GM12874 (cell line): ENCODE results near the gene RNF175.

Experiments
- CTCF ChIP-seq: IDR thresholded peaks from 2 replicates; pipeline ENCODE4 v1.5.1; 2011; ENCODE audit warnings: low read depth, mild to moderate bottlenecking, control low read depth, low read length, moderate library complexity; ENCODE audit not compliant: insufficient read depth

The RNF175 gene

GRCh38 chr4:153735906-153736461 lies 23.8 kb downstream of the RNF175 start:
- TF ChIP-seq CTCF = no peak

- no peak for TF ChIP-seq CTCF
Measured at GRCh38 chr4:153733751-153734448, 25.9 kb downstream of the RNF175 start.

DNA sequence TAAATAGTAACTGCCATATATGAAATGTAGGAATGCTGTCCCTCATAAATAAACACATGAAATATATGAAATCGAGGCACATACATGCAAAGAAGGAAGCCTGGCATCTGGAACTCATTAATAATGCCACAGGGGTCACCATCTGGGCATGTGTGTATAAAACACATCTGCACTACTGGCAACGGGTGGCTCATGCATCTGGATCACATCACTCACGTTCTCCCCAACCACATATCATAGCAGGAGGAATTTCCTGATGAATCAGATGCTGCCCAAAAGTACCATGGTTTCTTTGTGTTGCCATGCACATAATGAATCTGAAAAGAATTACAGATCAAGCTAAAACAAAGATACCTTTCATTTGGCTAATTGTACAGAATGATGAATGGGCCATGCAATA lies 28.6 kb downstream of the RNF175 start:
- no peak for TF ChIP-seq CTCF

DNA sequence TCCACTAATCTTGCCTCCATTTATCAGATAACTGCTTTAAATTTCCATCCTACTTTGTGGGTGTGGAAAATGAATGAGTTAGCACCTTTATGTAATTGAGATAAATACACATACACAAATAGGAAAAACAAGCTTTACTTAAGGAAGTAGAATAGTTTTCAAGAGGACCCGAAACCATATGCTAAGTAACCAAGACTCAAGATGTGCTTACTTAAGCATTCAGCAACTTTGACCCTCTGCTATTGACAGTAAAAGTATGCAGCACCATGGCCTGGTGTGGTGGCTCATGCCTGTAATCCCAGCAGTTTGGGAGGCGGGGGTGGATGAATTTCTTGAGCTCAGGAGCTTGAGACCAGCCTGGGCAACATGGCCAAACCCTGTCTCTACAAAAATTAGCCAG lies 29.9 kb downstream of the RNF175 start:
- no peak for TF ChIP-seq CTCF

- no peak for TF ChIP-seq CTCF
Measured at GRCh38 chr4:153728660-153729059, 31.2 kb downstream of the RNF175 start.

DNA sequence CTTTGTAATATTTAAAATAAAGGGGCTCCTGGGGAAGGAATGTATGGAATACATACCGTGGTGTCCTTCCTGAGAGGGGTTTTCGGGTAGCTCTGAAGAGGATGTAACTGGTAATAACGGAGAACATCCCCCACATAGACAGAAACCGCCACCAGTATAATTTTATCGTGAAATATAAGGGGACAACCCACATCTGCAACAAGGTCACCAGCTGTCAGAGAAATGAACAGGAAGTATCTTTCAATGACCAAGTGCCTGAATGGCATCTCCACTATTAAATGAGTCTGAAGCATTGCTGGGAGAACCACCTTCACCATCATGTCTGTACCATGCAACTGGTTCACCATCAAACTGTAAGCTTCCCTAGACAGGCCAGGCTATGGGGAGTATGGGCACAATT lies 31.7 kb downstream of the RNF175 start:
- TF ChIP-seq CTCF = no peak

DNA sequence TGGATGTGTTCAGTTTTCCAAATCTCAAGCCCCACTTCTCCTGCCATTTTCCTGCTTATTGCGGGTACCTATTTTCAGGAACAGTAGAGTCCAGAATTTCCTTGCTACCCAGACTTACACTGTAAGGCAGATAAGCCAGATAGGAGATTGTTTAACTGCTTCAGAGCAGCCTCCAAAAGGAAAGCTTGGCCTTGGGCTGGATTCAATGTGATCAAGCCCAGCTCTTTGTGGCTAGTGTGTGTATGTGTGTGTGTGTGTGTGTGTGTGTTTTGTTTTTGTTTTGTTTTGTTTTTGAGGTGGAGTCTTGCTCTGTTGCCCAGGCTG lies 34.0 kb downstream of the RNF175 start:
- TF ChIP-seq CTCF = no peak
